AG10803 (cell line): ENCODE data around the gene ARHGAP19.

Source experiments
- DNase-seq: peaks from one replicate; pipeline ENCODE4 v3.0.0; 2010; ENCODE audit warnings: low read depth
- H3K4me3 ChIP-seq: 2 replicates; pipeline ENCODE4 v1.5.1; 2011; ENCODE audit warnings: mild to moderate bottlenecking, low read length, control low read depth
- CTCF ChIP-seq: conservative IDR thresholded peaks from 2 replicates; pipeline ENCODE4 v1.5.1; 2011; ENCODE audit warnings: mild to moderate bottlenecking, low read length, control low read depth, inconsistent platforms

The ARHGAP19 gene

GRCh38 chr10:97200616-97201015, 91.8 kb downstream of the ARHGAP19 start:
- DNase-seq, result no peak
- TF ChIP-seq CTCF, result no peak
- no peak overlapping the region for H3K4me3 ChIP-seq

- no peak overlapping the region for H3K4me3 ChIP-seq
- TF ChIP-seq CTCF, result no peak
- no peak for DNase-seq
Measured at GRCh38 chr10:97199152-97199551, 93.3 kb downstream of the ARHGAP19 start.

- TF ChIP-seq CTCF, result no peak
- H3K4me3 ChIP-seq, result no peak overlapping the region
- DNase-seq, result no peak
Measured at GRCh38 chr10:97197030-97197500, 95.4 kb downstream of the ARHGAP19 start.

- DNase-seq, result peak; percentile 48
- H3K4me3 ChIP-seq, result peak overlapping the region; percentile 60
- peak; percentile 76 for TF ChIP-seq CTCF
Measured at GRCh38 chr10:97196223-97197029, 96.0 kb downstream of the ARHGAP19 start.

GRCh38 chr10:97195706-97196222, 96.7 kb downstream of the ARHGAP19 start:
- no peak for DNase-seq
- TF ChIP-seq CTCF, result no peak
- peak overlapping the region; percentile 33 for H3K4me3 ChIP-seq

GRCh38 chr10:97192952-97193435, 99.4 kb downstream of the ARHGAP19 start:
- TF ChIP-seq CTCF, result no peak
- no peak for DNase-seq
- H3K4me3 ChIP-seq, result no peak overlapping the region

GRCh38 chr10:97190450-97190849, 102.0 kb downstream of the ARHGAP19 start:
- no peak for DNase-seq
- no peak for TF ChIP-seq CTCF
- no peak overlapping the region for H3K4me3 ChIP-seq
